NOMO-1 treated with dmso at 0.1 percent for 144 hours (cell line): Measurements from ENCODE around the gene ZNF280B.
"Not testable (repeated sequence)": the region's sequence is repeated elsewhere in the genome, so short reads cannot be mapped to it uniquely, and the experiment has no call there.

ENCODE experiments used
- DNase-seq: peaks from one replicate; lab custom pipeline; 2025; ENCODE audit not compliant: unreplicated experiment; lab: John Stamatoyannopoulos, UW

The ZNF280B gene

DNA sequence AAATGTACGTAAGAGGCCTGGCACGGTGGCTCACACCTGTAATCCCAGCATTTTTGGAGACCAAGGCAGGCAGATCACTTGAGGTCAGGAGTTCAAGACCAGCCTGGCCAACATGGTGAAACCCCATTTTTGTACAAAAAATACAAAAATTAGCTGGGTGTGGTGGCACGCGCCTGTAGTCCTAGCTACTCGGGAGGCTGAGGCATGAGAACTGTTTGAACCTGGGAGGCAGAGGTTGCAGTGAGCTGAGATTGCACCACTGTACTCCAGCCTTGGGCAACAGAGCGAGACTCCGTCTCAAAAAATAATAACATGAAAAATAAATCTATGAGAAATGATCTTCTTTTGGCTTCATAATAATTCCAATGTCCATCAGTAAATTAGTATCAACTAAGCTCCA, 2.3 kb upstream of the ZNF280B start:
- not testable (repeated sequence) for DNase-seq

DNA sequence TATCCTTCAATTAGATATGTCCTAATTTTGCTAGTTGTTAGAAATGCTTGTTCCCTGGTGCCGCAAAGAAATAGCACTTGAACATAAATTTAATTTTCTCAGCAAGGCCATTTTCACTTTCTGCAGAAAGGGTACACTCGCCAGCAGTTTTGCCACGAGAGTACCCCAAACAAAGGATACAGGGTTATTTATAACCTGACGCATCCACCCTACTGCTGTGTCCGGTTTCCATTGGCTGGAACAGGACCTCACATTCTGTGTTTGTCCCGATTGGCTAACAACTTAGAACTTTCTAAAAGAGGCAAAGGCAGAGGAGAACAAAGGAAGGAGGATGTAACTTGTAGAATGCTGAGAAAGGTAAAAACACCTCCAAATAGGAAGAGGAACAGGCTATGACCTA, 1.4 kb upstream of the ZNF280B start:
- DNase-seq = not testable (repeated sequence)

DNA sequence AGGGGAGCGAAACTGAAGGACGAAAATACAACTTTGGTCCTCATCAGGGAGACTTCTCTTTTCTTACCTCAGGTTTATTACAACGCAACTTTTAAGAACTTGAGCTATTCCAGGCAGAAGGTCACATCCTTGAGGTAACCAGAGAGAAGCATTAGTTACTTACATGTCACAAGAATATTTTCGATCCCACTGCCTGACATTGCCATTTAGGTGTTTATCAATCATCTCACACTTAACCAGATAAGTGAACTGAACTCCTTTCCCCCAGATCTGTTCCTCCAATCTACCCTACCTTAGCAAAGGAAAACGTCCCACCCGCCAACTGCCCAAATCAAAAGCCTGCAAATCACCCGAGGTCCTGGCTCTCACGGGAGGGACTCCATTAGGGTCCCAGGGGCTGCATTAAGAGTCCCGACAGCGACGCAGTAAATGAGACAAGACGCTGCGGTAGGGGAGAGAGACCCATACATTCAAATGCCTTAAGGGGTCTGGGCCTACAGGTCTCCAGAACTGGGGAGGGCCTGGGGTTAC, 734 bp downstream of the ZNF280B start:
- no peak for DNase-seq

- DNase-seq = no peak
These were observed 1.8 kb downstream of the ZNF280B start for GRCh38 chr22:22506736-22507135.

DNA sequence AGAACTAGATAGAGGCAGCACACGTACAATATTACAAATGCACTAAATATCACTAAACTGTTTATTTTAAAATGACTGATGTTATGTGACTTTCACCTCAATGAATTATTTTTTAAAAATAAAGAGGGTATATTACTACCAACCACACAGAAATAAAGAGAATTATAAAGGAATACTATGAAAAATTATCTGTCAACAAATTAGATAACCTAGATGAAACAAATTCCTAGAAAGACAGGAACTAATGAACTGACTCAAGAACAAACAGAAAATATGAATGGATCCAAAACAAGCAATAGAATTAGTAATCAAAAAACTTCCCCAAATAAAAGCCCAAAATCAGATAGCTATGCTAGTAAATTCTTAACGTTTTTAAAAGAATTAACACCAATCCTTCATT, 10.3 kb downstream of the ZNF280B start:
- no peak for DNase-seq

- not testable (repeated sequence) for DNase-seq
These were observed 17.0 kb downstream of the ZNF280B start for GRCh38 chr22:22491589-22491988.

DNA sequence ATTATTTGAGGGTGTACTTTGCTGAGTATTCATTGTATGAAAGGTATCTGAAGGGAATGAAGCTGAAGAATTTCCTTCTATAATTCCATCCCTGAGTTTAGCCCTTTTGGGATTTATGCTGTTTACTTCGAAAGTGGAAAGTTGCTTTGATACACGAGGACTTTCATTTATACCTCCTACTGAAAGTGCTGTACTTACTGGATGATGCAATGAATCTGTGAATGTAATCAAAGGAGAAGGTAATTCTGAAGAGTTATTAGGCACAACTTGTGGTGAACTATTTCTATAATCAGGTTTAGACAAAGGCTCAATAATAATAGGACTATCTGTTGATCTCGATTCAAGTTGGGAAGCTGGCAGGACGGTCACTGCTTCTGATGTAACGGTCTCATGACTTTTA, 19.8 kb downstream of the ZNF280B start:
- no peak for DNase-seq

- no peak for DNase-seq
These were observed 20.5 kb downstream of the ZNF280B start for GRCh38 chr22:22487869-22488597.

DNA sequence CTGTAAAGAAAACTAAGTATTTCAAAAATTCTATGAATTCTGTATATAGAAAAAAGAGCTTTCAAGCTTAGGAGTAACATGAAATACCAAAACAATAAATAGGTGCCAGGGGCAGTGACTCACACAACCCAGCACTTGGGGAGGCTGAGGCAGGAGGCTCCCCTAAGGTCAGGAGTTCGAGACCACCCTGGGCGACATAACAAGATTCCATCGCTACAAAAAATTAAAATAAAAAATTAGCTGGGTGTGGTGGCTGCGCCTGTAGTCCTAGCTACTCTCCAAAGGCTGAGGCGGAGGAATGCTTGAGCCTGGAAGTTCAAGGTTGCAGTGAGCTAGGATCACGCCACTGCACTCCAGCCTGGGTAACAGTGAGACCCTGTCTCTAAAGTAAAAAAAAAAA, 21.5 kb downstream of the ZNF280B start:
- DNase-seq = no peak

DNA sequence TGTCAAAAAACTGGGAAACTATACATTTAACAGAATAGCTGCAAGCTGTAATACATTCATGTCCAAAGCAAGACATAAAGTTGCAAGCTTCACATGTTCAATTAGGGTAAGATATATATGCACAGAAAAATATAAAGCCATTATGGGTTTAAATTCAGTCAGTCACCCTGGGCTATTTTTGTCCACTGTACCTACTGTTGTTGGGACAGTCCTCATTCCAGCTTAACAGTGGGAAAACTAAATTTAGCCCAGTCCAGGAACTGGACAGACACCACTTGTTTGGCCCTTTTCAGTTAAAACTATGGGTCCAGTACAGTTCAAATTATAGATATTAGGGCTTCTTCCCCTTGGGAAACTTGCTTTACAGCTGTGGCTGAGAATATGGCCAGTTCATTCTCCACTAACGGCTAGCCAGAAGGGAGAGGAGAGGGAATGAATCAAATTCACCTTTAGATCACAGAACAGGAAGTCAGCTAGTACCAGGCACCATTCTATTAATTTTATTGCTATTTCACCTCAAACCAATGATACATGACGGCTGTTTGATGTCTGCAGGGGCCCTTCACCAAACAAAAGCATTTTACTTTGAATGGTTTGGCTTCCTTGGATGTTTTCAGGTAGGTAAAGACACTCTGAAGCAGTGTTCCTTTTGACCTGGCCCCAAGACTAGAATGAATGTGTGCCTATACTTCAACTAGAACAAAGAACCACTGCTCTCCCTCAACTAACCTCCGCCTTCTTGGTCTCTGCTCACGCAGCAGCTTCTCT, 22.2 kb downstream of the ZNF280B start:
- DNase-seq = no peak

GRCh38 chr22:22485524-22485923, 23.0 kb downstream of the ZNF280B start:
- no peak for DNase-seq

DNA sequence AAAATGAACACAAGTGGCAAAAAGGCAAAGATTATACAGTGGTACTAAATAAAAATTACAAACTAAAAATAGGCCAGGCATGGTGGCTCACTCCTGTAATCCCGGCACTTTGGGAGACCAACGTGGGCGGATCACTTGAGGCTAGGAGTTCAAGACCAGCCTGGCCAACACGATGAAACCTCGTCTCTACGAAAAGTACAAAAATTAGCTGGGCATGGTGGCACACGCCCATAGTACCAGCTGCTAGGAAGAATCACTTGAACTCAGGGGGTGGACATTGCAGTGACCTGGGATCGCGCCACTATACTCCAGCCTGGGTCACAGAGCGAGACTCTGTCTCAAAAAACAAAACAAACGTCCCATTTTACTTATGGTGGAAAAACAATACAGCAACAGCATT, 24.5 kb downstream of the ZNF280B start:
- DNase-seq = no peak

- no peak for DNase-seq
These were observed 27.6 kb downstream of the ZNF280B start for GRCh38 chr22:22480940-22481339.

- DNase-seq = no peak
These were observed 28.5 kb downstream of the ZNF280B start for GRCh38 chr22:22479999-22480532.

GRCh38 chr22:22479116-22479515, 29.4 kb downstream of the ZNF280B start:
- no peak for DNase-seq

GRCh38 chr22:22478470-22478869, 30.1 kb downstream of the ZNF280B start:
- DNase-seq = no peak

DNA sequence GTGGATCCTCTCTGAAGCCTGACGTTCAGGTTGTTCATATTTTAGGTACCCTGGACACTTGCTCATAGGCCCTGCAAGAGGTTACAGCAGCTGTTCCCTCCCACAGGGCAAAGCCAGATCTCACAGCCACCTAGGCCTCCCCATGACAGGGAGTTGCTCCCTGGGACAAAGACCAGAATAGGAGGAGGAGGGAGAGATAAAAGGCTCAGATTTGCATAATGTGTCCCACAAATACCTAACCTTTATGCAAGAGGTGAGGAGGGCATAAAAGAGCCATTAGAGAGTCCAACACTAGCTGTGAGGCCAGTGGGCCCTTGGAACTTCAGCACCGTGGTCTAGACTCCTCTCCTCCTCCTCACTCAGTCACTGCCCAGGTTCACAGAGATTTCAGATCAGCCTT, 33.8 kb downstream of the ZNF280B start:
- no peak for DNase-seq

DNA sequence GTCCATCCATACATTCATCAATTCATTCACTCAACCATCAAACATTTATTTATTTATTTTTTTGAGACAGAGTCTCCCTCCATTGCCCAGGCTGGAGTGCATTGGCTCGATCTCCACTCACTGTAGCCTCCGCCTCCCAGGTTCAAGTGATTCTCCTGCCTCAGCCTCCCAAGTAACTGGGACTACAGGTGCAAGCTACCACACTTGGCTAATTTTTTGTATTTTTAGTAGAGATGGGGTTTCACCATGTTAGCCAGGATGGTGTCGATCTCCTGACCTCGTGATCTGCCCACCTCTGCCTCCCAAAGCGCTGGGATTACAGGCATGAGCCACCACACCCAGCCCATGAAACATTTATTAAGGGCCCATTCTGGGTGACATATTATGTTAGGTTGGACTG, 37.4 kb downstream of the ZNF280B start:
- not testable (repeated sequence) for DNase-seq

DNA sequence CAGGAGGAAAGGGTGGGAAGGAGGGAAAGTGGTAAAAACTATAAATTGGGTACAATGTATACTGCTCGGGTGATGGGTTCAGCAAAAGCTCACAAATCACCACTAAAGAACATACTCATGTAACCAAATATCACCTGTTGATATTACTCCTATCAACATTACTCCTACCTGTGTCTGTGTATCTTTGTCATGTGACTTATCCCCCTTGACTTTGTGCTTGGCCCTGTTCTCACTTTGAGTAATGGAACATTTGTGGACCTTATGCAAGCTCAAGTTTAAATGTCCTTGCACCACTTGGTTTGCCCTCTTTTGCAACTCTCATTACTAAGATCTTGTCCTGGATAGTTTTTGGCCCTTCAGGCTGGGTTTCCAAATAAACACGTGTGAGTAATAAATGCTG, 39.0 kb downstream of the ZNF280B start:
- no peak for DNase-seq

GRCh38 chr22:22468794-22469469, 39.6 kb downstream of the ZNF280B start:
- not testable (repeated sequence) for DNase-seq

GRCh38 chr22:22467112-22467511, 41.4 kb downstream of the ZNF280B start:
- DNase-seq = no peak
